GM21423 (cell line): Measurements from ENCODE around the gene ERV3-1.
"Not testable (repeated sequence)": the region's sequence is repeated elsewhere in the genome, so short reads cannot be mapped to it uniquely, and the experiment has no call there.

ENCODE experiments used
- ATAC-seq: cut with Tn5 transposase; IDR thresholded peaks from one replicate; pipeline ENCODE4 v1.9.1; 2021; ENCODE audit warnings: mild to moderate bottlenecking, moderate library complexity; ENCODE audit not compliant: unreplicated experiment

The ERV3-1 gene

GRCh38 chr7:65001291-65001814, 5.1 kb downstream of the ERV3-1 start:
- no peak for ATAC-seq

- no peak for ATAC-seq
Measured at GRCh38 chr7:64999165-65000004, 7.1 kb downstream of the ERV3-1 start.

- ATAC-seq = no peak
Measured at GRCh38 chr7:64998865-64999164, 7.7 kb downstream of the ERV3-1 start.

- no peak for ATAC-seq
Measured at GRCh38 chr7:64997927-64998391, 8.5 kb downstream of the ERV3-1 start.

- no peak for ATAC-seq
Measured at GRCh38 chr7:64997164-64997908, 9.2 kb downstream of the ERV3-1 start.

- ATAC-seq = no peak
Measured at GRCh38 chr7:64996305-64996704, 10.2 kb downstream of the ERV3-1 start.

GRCh38 chr7:64993901-64994300, 12.6 kb downstream of the ERV3-1 start:
- no peak for ATAC-seq

GRCh38 chr7:64992971-64993370, 13.5 kb downstream of the ERV3-1 start:
- ATAC-seq = no peak

GRCh38 chr7:64990936-64991335, 15.6 kb downstream of the ERV3-1 start, which contains the start of gene ZNF117:
Gene ZNF117, minus strand, starts transcription at chr7:64991036.
- no peak for ATAC-seq

- no peak for ATAC-seq
Measured at GRCh38 chr7:64990216-64990615, 16.3 kb downstream of the ERV3-1 start.

- no peak for ATAC-seq
Measured at GRCh38 chr7:64978497-64979203, 27.8 kb downstream of the ERV3-1 start.

GRCh38 chr7:64965594-64965993, 40.9 kb downstream of the ERV3-1 start:
- ATAC-seq = no peak

GRCh38 chr7:64959072-64959747, 47.3 kb downstream of the ERV3-1 start:
- ATAC-seq = no peak

GRCh38 chr7:64951250-64951848, 55.1 kb downstream of the ERV3-1 start:
- peak; percentile 51 for ATAC-seq

- not testable (repeated sequence) for ATAC-seq
Measured at GRCh38 chr7:64950673-64951072, 55.8 kb downstream of the ERV3-1 start.

- not testable (repeated sequence) for ATAC-seq
Measured at GRCh38 chr7:64948774-64949173, 57.7 kb downstream of the ERV3-1 start.

GRCh38 chr7:64947252-64948000, 59.1 kb downstream of the ERV3-1 start:
- no peak for ATAC-seq

- no peak for ATAC-seq
Measured at GRCh38 chr7:64946772-64947171, 59.7 kb downstream of the ERV3-1 start.

GRCh38 chr7:64945503-64946175, 60.8 kb downstream of the ERV3-1 start:
- ATAC-seq = no peak
